ENCODE measurements around the gene AOPEP. TPM values are rescaled to one million over a fixed set of nuclear protein-coding genes. Genes with fewer than 3 reads are reported as not detected.

The AOPEP gene
- total and polyA plus RNA-seq, 12 donors: 110 to 250 (median 161) TPM

DNA sequence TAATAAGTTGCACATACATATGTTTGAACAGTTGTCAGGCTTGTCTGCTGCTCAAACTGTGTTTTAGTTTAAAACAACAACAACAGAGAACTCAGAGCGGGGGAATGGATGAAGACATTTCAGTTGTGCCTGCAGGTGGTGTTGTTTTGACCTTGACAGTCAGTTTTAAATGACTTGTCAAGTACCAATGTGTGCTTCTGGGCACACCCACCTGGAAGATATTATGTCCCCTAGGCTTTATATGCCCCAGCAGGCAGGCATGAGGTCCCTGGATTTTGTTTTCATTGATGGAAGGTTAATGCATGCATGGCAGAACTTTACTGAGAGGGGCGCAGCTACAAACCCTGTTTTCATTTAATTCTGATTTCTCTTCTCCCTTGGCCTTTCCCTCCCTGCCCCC lies 84.6 kb downstream of the AOPEP start:
- Histone ChIP-seq H3K27me3 (no peaks in the 10 kb centered on the region), H3K9me3 (no peaks in the 10 kb centered on the region), H3K4me3 (no peak overlapping the region), H3K36me3 (no peaks in the 10 kb centered on the region), H3K27ac (peak overlapping the region in 2 of 10 donors; percentile 2 to 75), H3K4me1 (peaks cover 7 to 66% (median 33%) of the 10 kb centered on the region in 9 donors)
- DNase-seq (no peak), ATAC-seq (no peak)
- intact Hi-C loops (cut with DNase I): no loop called here
- WGBS, 2 donors: 99 to 100% methylated on average over 2 of the region's 2 CpGs
- TF ChIP-seq, protein P1, sequence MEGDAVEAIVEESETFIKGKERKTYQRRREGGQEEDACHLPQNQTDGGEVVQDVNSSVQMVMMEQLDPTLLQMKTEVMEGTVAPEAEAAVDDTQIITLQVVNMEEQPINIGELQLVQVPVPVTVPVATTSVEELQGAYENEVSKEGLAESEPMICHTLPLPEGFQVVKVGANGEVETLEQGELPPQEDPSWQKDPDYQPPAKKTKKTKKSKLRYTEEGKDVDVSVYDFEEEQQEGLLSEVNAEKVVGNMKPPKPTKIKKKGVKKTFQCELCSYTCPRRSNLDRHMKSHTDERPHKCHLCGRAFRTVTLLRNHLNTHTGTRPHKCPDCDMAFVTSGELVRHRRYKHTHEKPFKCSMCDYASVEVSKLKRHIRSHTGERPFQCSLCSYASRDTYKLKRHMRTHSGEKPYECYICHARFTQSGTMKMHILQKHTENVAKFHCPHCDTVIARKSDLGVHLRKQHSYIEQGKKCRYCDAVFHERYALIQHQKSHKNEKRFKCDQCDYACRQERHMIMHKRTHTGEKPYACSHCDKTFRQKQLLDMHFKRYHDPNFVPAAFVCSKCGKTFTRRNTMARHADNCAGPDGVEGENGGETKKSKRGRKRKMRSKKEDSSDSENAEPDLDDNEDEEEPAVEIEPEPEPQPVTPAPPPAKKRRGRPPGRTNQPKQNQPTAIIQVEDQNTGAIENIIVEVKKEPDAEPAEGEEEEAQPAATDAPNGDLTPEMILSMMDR (IDR thresholded peaks at IDR 0.05): no peak

DNA sequence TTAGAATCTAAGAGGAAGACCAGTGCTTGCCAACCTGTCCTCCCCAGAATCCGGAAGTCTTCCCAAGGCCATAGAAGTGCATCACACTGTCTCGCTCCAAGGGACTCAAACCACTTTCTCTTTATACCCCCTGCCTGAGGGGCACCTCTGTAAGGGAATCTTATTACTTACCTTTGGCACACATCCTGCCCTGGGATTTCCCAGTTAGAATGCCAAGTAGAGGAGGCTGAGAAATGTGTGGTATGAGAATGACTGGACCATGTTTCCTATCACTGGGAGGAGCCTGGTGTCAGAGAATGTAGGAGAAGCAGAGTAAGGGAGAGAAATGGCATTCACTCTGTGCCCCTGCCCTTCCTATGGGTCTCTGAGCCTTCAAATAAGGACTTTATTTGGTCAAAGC lies 85.8 kb downstream of the AOPEP start:
- DNase-seq (no peak), ATAC-seq (peak in 5 of 8 donors; percentile 22 to 60 (median 34))
- Histone ChIP-seq H3K27ac (peak overlapping the region in 3 of 10 donors; percentile 52 to 75 (median 56)), H3K27me3 (no peaks in the 10 kb centered on the region), H3K36me3 (no peaks in the 10 kb centered on the region), H3K4me3 (no peak overlapping the region), H3K9me3 (no peaks in the 10 kb centered on the region), H3K4me1 (peaks cover 3 to 54% (median 24%) of the 10 kb centered on the region in 9 donors)
- TF ChIP-seq, protein P1 (IDR thresholded peaks at IDR 0.05): no peak
- intact Hi-C loops (cut with DNase I): no loop called here
- WGBS, 2 donors: 77 to 93% methylated on average over 2 of the region's 2 CpGs

DNA sequence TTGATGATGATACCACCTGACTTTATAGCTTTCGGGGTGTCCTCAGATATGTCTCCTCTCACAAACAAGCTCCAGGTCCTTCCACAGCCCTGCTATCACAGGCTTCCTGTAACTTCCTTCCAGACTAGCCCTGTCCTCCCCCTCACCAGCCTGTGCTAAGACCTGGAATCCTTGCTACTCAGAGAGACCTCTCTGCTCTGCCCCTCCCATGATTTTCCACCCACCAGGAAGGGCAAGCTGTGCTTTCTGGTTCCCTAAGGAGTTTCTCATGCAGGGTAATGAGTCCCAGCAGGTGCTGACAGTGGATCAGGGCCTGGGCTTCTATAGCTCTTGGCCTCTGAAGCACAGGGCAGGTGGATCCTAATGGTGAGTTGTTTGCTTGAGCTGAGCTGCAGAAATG lies 86.9 kb downstream of the AOPEP start:
- no peaks in the 10 kb centered on the region for H3K9me3 ChIP-seq
- ATAC-seq (peak in 4 of 8 donors; percentile 29 to 52 (median 50)), DNase-seq (no peak)
- no peaks in the 10 kb centered on the region for H3K27me3 ChIP-seq
- H3K27ac ChIP-seq: peak overlapping the region in 3 of 10 donors; percentile 52 to 75 (median 56)
- H3K4me3 ChIP-seq: no peak overlapping the region
- TF ChIP-seq, protein P1 (IDR thresholded peaks at IDR 0.05): no peak
- intact Hi-C loops (cut with DNase I): no loop called here
- peaks cover 3 to 54% (median 23%) of the 10 kb centered on the region in 9 donors for H3K4me1 ChIP-seq
- 84 to 89% methylated on average over 1 of the region's 1 CpG for WGBS, 2 donors
- peaks cover 0 to 2% (median 0%) of the 10 kb centered on the region in 9 donors for H3K36me3 ChIP-seq

DNA sequence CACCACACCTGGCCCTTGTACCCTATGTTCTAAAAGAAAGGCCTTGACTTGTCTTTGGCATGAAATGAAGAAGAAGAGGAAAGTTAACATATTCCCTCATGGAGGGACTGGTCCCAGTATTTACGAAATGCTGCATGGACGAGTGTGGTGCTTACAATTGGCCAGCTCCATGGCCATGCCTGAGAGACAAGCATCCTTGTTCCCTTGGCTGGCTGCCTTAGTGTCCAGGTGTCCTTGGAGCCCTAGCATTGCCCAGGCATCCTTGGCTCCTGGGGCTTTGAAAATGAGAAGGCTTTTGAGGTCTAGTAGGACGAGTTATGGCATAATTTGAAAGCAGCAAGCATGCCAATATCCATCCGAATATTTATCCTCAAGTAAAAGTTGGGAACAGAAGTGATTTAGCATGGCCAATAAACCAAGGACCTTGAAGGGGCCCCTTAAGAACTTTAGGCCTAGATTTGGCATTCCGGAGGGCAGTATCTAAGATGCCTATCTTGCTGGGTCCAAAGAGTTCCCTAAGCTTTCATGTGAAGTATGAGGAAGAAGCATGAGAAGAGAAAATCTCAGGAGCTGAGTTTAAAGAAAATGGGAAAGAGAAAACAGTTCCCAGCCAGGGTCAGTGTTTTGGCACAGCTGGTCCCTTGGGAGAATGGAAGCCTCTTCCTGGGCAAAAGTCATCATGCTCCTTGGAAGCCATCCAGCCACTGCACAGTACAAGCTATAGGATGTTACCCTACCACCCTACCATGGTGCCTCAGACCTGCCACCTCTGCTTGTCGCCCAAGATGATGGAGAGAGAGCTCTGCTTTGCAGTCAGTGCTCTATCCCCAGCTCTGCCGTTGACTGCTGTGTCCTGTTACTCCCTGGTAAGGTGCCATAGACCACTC lies 91.0 kb downstream of the AOPEP start:
- Histone ChIP-seq H3K4me3 (no peak overlapping the region), H3K9me3 (no peaks in the 10 kb centered on the region), H3K36me3 (peaks cover 0 to 2% (median 0%) of the 10 kb centered on the region in 9 donors), H3K27ac (peak overlapping the region in 5 of 10 donors; percentile 33 to 80 (median 66)), H3K4me1 (peaks cover 5 to 55% (median 25%) of the 10 kb centered on the region in 9 donors), H3K27me3 (no peaks in the 10 kb centered on the region)
- no peak for ATAC-seq
- intact Hi-C loops (cut with DNase I): no loop called here
- DNase-seq: no peak
- TF ChIP-seq, protein P1 (IDR thresholded peaks at IDR 0.05): no peak
- 74 to 82% methylated on average over 7 of the region's 7 CpGs for WGBS, 2 donors
